ENCODE results near the gene PRC1. TPM values are rescaled to one million over a fixed set of nuclear protein-coding genes. Genes with fewer than 3 reads are reported as not detected.

The PRC1 gene
- total RNA-seq, 2 experiments from 2014 or later = 24.4 to 26.7 TPM

DNA sequence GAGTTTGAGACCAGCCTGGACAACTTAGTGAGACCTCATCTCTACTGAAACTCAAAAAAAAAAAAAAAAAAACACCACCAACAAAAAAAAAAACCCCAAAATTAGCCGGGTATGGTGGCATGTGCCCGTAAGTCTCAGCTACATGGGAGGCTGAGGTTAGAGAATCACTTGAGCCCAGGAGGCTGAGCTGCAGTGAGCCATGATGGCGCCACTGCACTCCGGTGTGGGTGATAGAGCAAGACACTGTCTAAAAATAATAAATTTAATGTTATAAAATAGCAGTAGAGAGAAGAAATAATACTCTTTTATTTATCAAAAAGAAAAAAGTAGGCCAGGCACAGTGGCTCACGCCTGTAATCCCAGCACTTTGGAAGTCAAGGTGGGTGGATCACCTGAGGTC is 22.2 kb downstream of the PRC1 start:
- TF ChIP-seq, protein P1, sequence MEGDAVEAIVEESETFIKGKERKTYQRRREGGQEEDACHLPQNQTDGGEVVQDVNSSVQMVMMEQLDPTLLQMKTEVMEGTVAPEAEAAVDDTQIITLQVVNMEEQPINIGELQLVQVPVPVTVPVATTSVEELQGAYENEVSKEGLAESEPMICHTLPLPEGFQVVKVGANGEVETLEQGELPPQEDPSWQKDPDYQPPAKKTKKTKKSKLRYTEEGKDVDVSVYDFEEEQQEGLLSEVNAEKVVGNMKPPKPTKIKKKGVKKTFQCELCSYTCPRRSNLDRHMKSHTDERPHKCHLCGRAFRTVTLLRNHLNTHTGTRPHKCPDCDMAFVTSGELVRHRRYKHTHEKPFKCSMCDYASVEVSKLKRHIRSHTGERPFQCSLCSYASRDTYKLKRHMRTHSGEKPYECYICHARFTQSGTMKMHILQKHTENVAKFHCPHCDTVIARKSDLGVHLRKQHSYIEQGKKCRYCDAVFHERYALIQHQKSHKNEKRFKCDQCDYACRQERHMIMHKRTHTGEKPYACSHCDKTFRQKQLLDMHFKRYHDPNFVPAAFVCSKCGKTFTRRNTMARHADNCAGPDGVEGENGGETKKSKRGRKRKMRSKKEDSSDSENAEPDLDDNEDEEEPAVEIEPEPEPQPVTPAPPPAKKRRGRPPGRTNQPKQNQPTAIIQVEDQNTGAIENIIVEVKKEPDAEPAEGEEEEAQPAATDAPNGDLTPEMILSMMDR (IDR thresholded peaks at IDR 0.05) = no peak
- no peak overlapping the region for H3K4me3 Mint-ChIP-seq
- intact Hi-C loops (cut with DNase I, micrococcal nuclease) = no loop called here
- ChIA-PET POLR2A (interaction anchor here (0.6 kb wide), 1 partner anchor 1737 kb away, joined by 5 read pairs; no protein-coding TSS in a partner anchor), CTCF (interaction anchor here (0.6 to 0.7 kb wide), 3 partner anchors 15 to 295 kb away, joined by 3 to 5 read pairs (median 4); no protein-coding TSS in a partner anchor)
- H3K9me3 ChIP-seq (ENCODE audit: control insufficient read depth in 1 of 2, insufficient read depth in 1 of 2, low read length in 2 of 2) = no peaks in the 10 kb centered on the region
- no peak for DNase-seq
- no peaks in the 10 kb centered on the region for H3K9me3 Mint-ChIP-seq
- no peak for ATAC-seq (ENCODE audit: poor library complexity)
- no peaks in the 10 kb centered on the region for H3K27me3 ChIP-seq (ENCODE audit: control insufficient read depth in 1 of 2, insufficient read depth in 2 of 2, low read length in 2 of 2)
- no peaks in the 10 kb centered on the region for H3K27me3 Mint-ChIP-seq
- H3K4me1 ChIP-seq (ENCODE audit: insufficient read depth, low read length) = no peaks in the 10 kb centered on the region
- H3K4me3 ChIP-seq (ENCODE audit: low read length) = no peak overlapping the region
- peaks cover 1% of the 10 kb centered on the region for H3K36me3 Mint-ChIP-seq (ENCODE audit: low read depth)
- H3K4me1 Mint-ChIP-seq (ENCODE audit: low read depth) = no peaks in the 10 kb centered on the region
- no peak overlapping the region for H3K27ac ChIP-seq (ENCODE audit: low read depth in 1 of 2, low read length in 2 of 2)
- H3K27ac Mint-ChIP-seq = no peak overlapping the region
- H3K36me3 ChIP-seq (ENCODE audit: insufficient read depth, low read length) = no peaks in the 10 kb centered on the region

DNA sequence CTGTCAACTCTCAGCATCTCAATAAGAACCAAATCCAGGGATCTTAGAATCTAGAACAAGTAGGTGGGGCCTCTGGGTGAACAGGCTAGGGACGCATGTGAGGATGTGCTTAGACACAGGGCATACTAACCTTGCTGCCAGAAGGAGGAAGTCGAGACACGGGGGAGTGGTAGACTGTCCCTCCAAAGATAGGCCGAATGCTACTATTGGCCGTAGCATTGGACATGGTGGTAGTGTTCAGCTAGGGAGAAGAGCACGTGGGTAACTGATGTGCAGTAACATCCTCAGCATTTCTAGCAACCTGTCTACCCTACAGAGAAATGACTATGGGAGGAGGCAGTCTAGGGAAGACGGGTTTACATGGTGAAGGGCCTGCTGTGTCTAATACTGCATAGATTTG is 24.1 kb downstream of the PRC1 start:
- no peaks in the 10 kb centered on the region for H3K27me3 Mint-ChIP-seq
- no peak overlapping the region for H3K27ac ChIP-seq (ENCODE audit: low read depth in 1 of 2, low read length in 2 of 2)
- ChIA-PET POLR2A (no interaction called here), CTCF (no interaction called here)
- H3K4me1 ChIP-seq (ENCODE audit: insufficient read depth, low read length) = no peaks in the 10 kb centered on the region
- TF ChIP-seq, protein P1 (IDR thresholded peaks at IDR 0.05) = no peak
- no peaks in the 10 kb centered on the region for H3K9me3 Mint-ChIP-seq
- no peaks in the 10 kb centered on the region for H3K36me3 ChIP-seq (ENCODE audit: insufficient read depth, low read length)
- no peak for DNase-seq
- no peak overlapping the region for H3K4me3 Mint-ChIP-seq
- H3K9me3 ChIP-seq (ENCODE audit: control insufficient read depth in 1 of 2, insufficient read depth in 1 of 2, low read length in 2 of 2) = no peaks in the 10 kb centered on the region
- H3K36me3 Mint-ChIP-seq (ENCODE audit: low read depth) = peaks cover 13% of the 10 kb centered on the region
- no peak overlapping the region for H3K27ac Mint-ChIP-seq
- H3K4me3 ChIP-seq (ENCODE audit: low read length) = no peak overlapping the region
- ATAC-seq (ENCODE audit: poor library complexity) = no peak
- H3K27me3 ChIP-seq (ENCODE audit: control insufficient read depth in 1 of 2, insufficient read depth in 2 of 2, low read length in 2 of 2) = no peaks in the 10 kb centered on the region
- intact Hi-C loops (cut with DNase I, micrococcal nuclease) = no loop called here
- no peaks in the 10 kb centered on the region for H3K4me1 Mint-ChIP-seq (ENCODE audit: low read depth)

DNA sequence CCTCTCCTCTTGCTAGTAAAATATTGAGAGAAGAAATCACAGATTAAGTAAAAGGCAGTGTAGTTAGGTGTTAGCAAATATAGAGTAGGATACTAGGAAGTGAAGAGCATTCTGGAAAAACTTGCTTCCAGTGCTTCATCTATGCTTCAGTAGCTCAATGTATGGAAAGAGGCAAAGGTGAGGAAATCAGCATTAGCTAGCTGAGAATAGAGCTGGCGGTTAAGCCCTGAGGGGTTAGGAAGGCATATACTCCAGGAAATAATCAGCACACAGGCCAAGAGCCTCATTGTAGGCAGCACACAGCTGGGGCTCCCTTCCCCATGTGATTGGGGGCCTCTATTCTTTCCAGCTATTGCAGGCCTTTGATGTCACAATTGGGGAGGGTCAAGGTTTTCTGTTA is 25.9 kb downstream of the PRC1 start:
- ChIA-PET CTCF (interaction anchor here (0.8 kb wide), 1 partner anchor 11 kb away, joined by 3 read pairs; no protein-coding TSS in a partner anchor), POLR2A (no interaction called here)
- Mint-ChIP-seq H3K4me3 (no peak overlapping the region), H3K27me3 (no peaks in the 10 kb centered on the region), H3K4me1 (ENCODE audit: low read depth) (no peaks in the 10 kb centered on the region), H3K36me3 (ENCODE audit: low read depth) (peaks cover 13% of the 10 kb centered on the region), H3K27ac (no peak overlapping the region), H3K9me3 (no peaks in the 10 kb centered on the region)
- DNase-seq (no peak), ATAC-seq (ENCODE audit: poor library complexity) (no peak)
- Histone ChIP-seq H3K27me3 (ENCODE audit: control insufficient read depth in 1 of 2, insufficient read depth in 2 of 2, low read length in 2 of 2) (no peaks in the 10 kb centered on the region), H3K36me3 (ENCODE audit: insufficient read depth, low read length) (no peaks in the 10 kb centered on the region), H3K4me3 (ENCODE audit: low read length) (no peak overlapping the region), H3K27ac (ENCODE audit: low read depth in 1 of 2, low read length in 2 of 2) (no peak overlapping the region), H3K4me1 (ENCODE audit: insufficient read depth, low read length) (no peaks in the 10 kb centered on the region), H3K9me3 (ENCODE audit: control insufficient read depth in 1 of 2, insufficient read depth in 1 of 2, low read length in 2 of 2) (no peaks in the 10 kb centered on the region)
- intact Hi-C loops (cut with DNase I, micrococcal nuclease) = no loop called here
- TF ChIP-seq, protein P1 (IDR thresholded peaks at IDR 0.05) = no peak

Measured in CD4-positive, alpha-beta T cell (primary cell).